Stomach (tissue), 9 donors: ENCODE results near the gene NDP. TPM values are rescaled to one million over a fixed set of nuclear protein-coding genes. Genes with fewer than 3 reads are reported as not detected.

ENCODE experiments used
- DNase-seq, 2 donors: peaks; one replicate each; pipeline versions ENCODE4 v3.0.0 to v3.0.0-alpha.2; 2013 to 2019
- H3K27ac ChIP-seq, 5 donors: fragments of 200-600 bp in 4 of 5; sonication (generic) in 4 of 5; one replicate each; pipeline ENCODE4 v1.5.1; 2013 to 2019; ENCODE audit warnings: mild to moderate bottlenecking in 1 of 5, moderate library complexity in 1 of 5
- H3K27me3 ChIP-seq, 3 donors: fragments of 200-600 bp; sonication (generic); one replicate each; pipeline ENCODE4 v1.5.1; 2017 to 2019; ENCODE audit warnings: mixed run types in 1 of 3
- H3K36me3 ChIP-seq, 4 donors: fragments of 200-600 bp; sonication (generic); 1 replicate in 3 of 4; 2 replicates in 1 of 4; pipeline ENCODE4 v1.5.1; 2016 to 2019
- H3K4me1 ChIP-seq, 4 donors: fragments of 200-600 bp; sonication (generic); one replicate each; pipeline ENCODE4 v1.5.1; 2016 to 2019
- H3K4me3 ChIP-seq, 4 donors: fragments of 200-600 bp; sonication (generic) in 3 of 4; one replicate each; pipeline ENCODE4 v1.5.1; 2016 to 2019; ENCODE audit warnings: mild to moderate bottlenecking in 1 of 4
- H3K9me3 ChIP-seq, 4 donors: fragments of 200-600 bp; sonication (generic); one replicate each; pipeline ENCODE4 v1.5.1; 2016 to 2019
- CTCF ChIP-seq, 7 experiments: fragments of 450-650 bp in 4 of 7; fragments of 200-600 bp in 3 of 7; sonication (generic) in 3 of 7; IDR thresholded peaks; one replicate each; pipeline ENCODE4 v1.5.1; 2016 to 2019; ENCODE audit warnings: antibody characterized with exemption in 7 of 7, control low read depth in 2 of 7, mild to moderate bottlenecking in 1 of 7
- EP300 ChIP-seq: sonication (generic); formaldehyde crosslinking; IDR thresholded peaks from one replicate; pipeline ENCODE4 v1.6.1; 2017; ENCODE audit warnings: antibody characterized with exemption
- POLR2A ChIP-seq, 4 donors: fragments of 450-650 bp; IDR thresholded peaks; one replicate each; pipeline ENCODE4 v1.6.1; 2016; ENCODE audit warnings: antibody characterized with exemption in 4 of 4, control low read depth in 2 of 4, mild to moderate bottlenecking in 1 of 4, moderate library complexity in 1 of 4
- POLR2AphosphoS5 ChIP-seq, 3 donors: sonication (generic); formaldehyde crosslinking; IDR thresholded peaks; one replicate each; pipeline ENCODE4 v1.6.1; 2016; ENCODE audit warnings: antibody characterized with exemption in 3 of 3
- WGBS, 5 donors: extraction: QIAGEN DNeasy Blood & Tissue Kit in 3 of 5; methylation state at CpG; one replicate each; pipeline versions ENCODE4 v1.1.5 to v1.1.7; 2013 to 2018; 5-methylcytosine and 5-hydroxymethylcytosine counted together
- intact Hi-C: fragments of 100-400 bp; cut with DNase I; formaldehyde crosslinking; loops from one replicate; pipeline ENCODE4 v1.15.1; 2023; ENCODE audit warnings: low total_unique reads
- polyA plus RNA-seq, 3 donors: library from polyadenylated mRNA; stranded (reverse); fragments of 200-250 nt; gene quantifications; one replicate each; pipeline ENCODE4 v1.2.3, GENCODE V29; 2013
- total RNA-seq, 5 donors: library from RNA; depleted of rRNA; stranded (reverse); fragments of >200 nt; gene quantifications; one replicate each; pipeline versions ENCODE4 v1.1.0 to v1.2.3, GENCODE V29; 2014 to 2016
- donor health status: healthy with polysubstance abuse.
- donor health status: Bipolar disorder and iron deficiency.
- donor health status: healthy.

The NDP gene
- total and polyA plus RNA-seq, 8 donors: 0.15 to 0.73 (median 0.19) TPM; not detected in 5

DNA sequence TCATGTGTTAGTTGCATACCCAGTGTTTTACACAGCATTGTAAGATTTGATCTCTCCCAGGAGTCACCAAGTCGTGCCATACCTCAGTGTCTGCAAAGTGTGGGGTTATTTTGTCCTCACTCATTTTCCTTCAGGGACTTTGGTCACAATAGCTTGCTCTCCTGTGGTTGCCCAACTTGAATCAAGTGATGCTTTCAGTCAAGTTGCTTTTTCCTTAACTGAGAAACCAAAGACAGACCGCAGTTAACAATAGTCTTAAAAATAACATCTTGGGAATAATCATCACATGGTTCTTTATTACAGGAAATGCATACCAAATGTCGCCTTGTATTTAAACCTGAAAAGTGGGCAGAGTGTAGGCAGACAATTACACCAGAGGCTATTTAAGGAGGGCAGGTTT lies 44.5 kb upstream of the NDP start:
- no peak overlapping the region for H3K4me3 ChIP-seq

DNA sequence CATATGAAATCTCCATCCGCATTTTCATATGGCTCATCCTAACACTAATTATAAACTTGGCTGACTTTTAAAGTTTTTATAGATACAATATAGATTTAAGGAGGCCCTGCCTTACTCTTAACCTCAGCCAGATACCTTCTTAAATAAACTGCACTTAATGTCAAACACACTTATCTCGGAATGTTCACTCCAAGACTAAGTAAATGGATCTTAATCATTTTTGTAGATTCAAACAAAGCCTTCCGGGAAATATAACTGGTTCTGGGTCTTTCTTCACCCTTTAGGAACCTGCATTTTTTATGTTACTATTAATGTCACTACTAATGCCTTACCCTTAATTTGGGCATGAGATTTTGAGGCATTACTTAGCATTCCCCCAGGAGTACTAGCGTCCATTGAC lies 43.7 kb upstream of the NDP start:
- Histone ChIP-seq H3K36me3 (no peaks in the 10 kb centered on the region), H3K4me1 (no peaks in the 10 kb centered on the region), H3K27me3 (no peaks in the 10 kb centered on the region), H3K4me3 (no peak overlapping the region), H3K27ac (no peak overlapping the region), H3K9me3 (no peaks in the 10 kb centered on the region)
- intact Hi-C loops: no loop called here
- no peak for TF ChIP-seq POLR2A (IDR thresholded peaks at IDR 0.05)
- no peak for TF ChIP-seq EP300
- no peak for TF ChIP-seq POLR2AphosphoS5 (IDR thresholded peaks at IDR 0.05)
- no peak for TF ChIP-seq CTCF (IDR thresholded peaks at IDR 0.05)
- 34 to 61% (median 50%) methylated on average over 4 of the region's 4 CpGs for WGBS, 5 donors
- no peak for DNase-seq

More for the DNA sequence above, 44.5 kb upstream of the NDP start:
- no peak for DNase-seq
- intact Hi-C loops: no loop called here
- Histone ChIP-seq H3K27me3 (no peaks in the 10 kb centered on the region), H3K9me3 (no peaks in the 10 kb centered on the region), H3K27ac (no peak overlapping the region), H3K36me3 (no peaks in the 10 kb centered on the region), H3K4me1 (peaks cover 0 to 5% (median 0%) of the 10 kb centered on the region in 4 donors)
- no peak for TF ChIP-seq EP300
- TF ChIP-seq POLR2AphosphoS5 (IDR thresholded peaks at IDR 0.05): no peak
- TF ChIP-seq CTCF (IDR thresholded peaks at IDR 0.05): no peak
- no peak for TF ChIP-seq POLR2A (IDR thresholded peaks at IDR 0.05)
- WGBS, 5 donors: 65 to 90% (median 72%) methylated on average over 3 of the region's 3 CpGs

- intact Hi-C loops: no loop called here
- WGBS, 5 donors: 39 to 51% (median 46%) methylated on average over 4 of the region's 4 CpGs
- peaks cover 0 to 5% (median 0%) of the 10 kb centered on the region in 4 donors for H3K9me3 ChIP-seq
- no peaks in the 10 kb centered on the region for H3K36me3 ChIP-seq
- peak; percentile 11 to 29 for DNase-seq
- no peak overlapping the region for H3K4me3 ChIP-seq
- H3K27me3 ChIP-seq: no peaks in the 10 kb centered on the region
- no peak overlapping the region for H3K27ac ChIP-seq
- TF ChIP-seq POLR2A (IDR thresholded peaks at IDR 0.05) (no peak), CTCF (IDR thresholded peaks at IDR 0.05) (no peak), POLR2AphosphoS5 (IDR thresholded peaks at IDR 0.05) (no peak), EP300 (no peak)
- no peaks in the 10 kb centered on the region for H3K4me1 ChIP-seq
Measured at GRCh38 chrX:44012484-44013096, 39.4 kb upstream of the NDP start.

DNA sequence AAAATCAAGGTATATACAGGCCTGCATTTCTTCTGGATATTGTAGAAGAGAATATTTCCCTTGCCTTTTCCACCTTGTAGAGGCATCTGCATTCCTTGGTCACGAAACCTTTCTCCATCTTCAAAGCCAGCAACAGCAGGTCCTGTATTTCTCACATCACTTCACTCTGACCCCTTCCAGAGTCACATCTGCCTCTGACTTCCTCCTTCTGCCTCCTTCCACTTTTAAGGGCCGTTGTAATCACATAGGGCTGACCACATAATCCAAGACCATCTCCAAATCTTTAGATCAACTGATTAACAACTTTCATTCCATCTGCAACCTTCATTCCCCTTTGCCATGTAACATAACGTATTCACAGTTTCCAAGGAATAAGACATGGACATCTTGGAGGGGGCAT lies 38.3 kb upstream of the NDP start:
- Histone ChIP-seq H3K27me3 (no peaks in the 10 kb centered on the region), H3K4me1 (no peaks in the 10 kb centered on the region), H3K9me3 (peaks cover 0 to 6% (median 0%) of the 10 kb centered on the region in 4 donors), H3K27ac (no peak overlapping the region), H3K4me3 (no peak overlapping the region), H3K36me3 (no peaks in the 10 kb centered on the region)
- DNase-seq: no peak
- TF ChIP-seq POLR2AphosphoS5 (IDR thresholded peaks at IDR 0.05) (no peak), CTCF (IDR thresholded peaks at IDR 0.05) (no peak), EP300 (no peak), POLR2A (IDR thresholded peaks at IDR 0.05) (no peak)
- 56 to 83% (median 70%) methylated on average over 3 of the region's 3 CpGs for WGBS, 5 donors
- intact Hi-C loops: no loop called here
